ENCODE results near the gene MARK3. TPM values are rescaled to one million over a fixed set of nuclear protein-coding genes. Genes with fewer than 3 reads are reported as not detected.
A peak's percentile ranks its signal among the peaks of the same experiment; 100 is the strongest.

The MARK3 gene
- total and polyA plus RNA-seq, 10 of the 15 experiments (the other 5 are each of a cell fraction or from before 2014, with no cell fraction given), result 10.7 to 75.1 (median 41.4) TPM

GRCh38 chr14:103385152-103385928 is at the start of gene MARK3 (continued):
- TF ChIP-seq, protein P1, sequence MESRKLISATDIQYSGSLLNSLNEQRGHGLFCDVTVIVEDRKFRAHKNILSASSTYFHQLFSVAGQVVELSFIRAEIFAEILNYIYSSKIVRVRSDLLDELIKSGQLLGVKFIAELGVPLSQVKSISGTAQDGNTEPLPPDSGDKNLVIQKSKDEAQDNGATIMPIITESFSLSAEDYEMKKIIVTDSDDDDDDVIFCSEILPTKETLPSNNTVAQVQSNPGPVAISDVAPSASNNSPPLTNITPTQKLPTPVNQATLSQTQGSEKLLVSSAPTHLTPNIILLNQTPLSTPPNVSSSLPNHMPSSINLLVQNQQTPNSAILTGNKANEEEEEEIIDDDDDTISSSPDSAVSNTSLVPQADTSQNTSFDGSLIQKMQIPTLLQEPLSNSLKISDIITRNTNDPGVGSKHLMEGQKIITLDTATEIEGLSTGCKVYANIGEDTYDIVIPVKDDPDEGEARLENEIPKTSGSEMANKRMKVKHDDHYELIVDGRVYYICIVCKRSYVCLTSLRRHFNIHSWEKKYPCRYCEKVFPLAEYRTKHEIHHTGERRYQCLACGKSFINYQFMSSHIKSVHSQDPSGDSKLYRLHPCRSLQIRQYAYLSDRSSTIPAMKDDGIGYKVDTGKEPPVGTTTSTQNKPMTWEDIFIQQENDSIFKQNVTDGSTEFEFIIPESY (IDR thresholded peaks at IDR 0.05), result no peak
- no peak; the same call in 1 of the 2 replicates for TF ChIP-seq SIN3A (IDR thresholded peaks at IDR 0.05; ENCODE audit: low read depth, low read length)
- no peak for TF ChIP-seq TARDBP (IDR thresholded peaks at IDR 0.05; ENCODE audit: borderline replicate concordance)
- TF ChIP-seq PAX5 (IDR thresholded peaks at IDR 0.05; ENCODE audit: borderline replicate concordance, low read depth, low read length), result peak; percentile 3; the same call in 1 of the 2 replicates
- TF ChIP-seq CHD4 (IDR thresholded peaks at IDR 0.05), result no peak
- TF ChIP-seq WRNIP1 (IDR thresholded peaks at IDR 0.05; ENCODE audit: borderline replicate concordance, low read depth, low read length), result 0 out of 2 replicates have a peak, but pooled peaks have one; percentile 43
- peak in 1 of 2 experiments; percentile 40; a peak in 2 of 4 replicates for TF ChIP-seq BHLHE40 (IDR thresholded peaks at IDR 0.05; ENCODE audit: borderline replicate concordance in 1 of 2, low read depth in 2 of 2, low read length in 1 of 2)
- no peak for TF ChIP-seq SMC3 (IDR thresholded peaks at IDR 0.05; ENCODE audit: borderline replicate concordance, low read length)
- no peak for TF ChIP-seq JUNB (IDR thresholded peaks at IDR 0.05)
- TF ChIP-seq ZBTB11 (CRISPR knock-in tag; IDR thresholded peaks at IDR 0.05), result peak; percentile 86
- TF ChIP-seq PAX8 (IDR thresholded peaks at IDR 0.05), result no peak
- TF ChIP-seq, protein P2, sequence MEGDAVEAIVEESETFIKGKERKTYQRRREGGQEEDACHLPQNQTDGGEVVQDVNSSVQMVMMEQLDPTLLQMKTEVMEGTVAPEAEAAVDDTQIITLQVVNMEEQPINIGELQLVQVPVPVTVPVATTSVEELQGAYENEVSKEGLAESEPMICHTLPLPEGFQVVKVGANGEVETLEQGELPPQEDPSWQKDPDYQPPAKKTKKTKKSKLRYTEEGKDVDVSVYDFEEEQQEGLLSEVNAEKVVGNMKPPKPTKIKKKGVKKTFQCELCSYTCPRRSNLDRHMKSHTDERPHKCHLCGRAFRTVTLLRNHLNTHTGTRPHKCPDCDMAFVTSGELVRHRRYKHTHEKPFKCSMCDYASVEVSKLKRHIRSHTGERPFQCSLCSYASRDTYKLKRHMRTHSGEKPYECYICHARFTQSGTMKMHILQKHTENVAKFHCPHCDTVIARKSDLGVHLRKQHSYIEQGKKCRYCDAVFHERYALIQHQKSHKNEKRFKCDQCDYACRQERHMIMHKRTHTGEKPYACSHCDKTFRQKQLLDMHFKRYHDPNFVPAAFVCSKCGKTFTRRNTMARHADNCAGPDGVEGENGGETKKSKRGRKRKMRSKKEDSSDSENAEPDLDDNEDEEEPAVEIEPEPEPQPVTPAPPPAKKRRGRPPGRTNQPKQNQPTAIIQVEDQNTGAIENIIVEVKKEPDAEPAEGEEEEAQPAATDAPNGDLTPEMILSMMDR (IDR thresholded peaks at IDR 0.05 in 2 of 3, conservative IDR thresholded peaks at IDR 0.05 in 1 of 3; ENCODE audit: control insufficient read depth in 2 of 3, extremely low read depth in 1 of 3, insufficient read depth in 1 of 3, low read depth in 3 of 3, low read length in 3 of 3), result peak in 2 of 3 experiments; percentile 7 to 14; a peak in 2 of 6 replicates
- no peak for TF ChIP-seq SMAD1 (IDR thresholded peaks at IDR 0.05; ENCODE audit: low read depth, partially characterized antibody)
- no peak; the same call in 1 of the 2 replicates for TF ChIP-seq SPI1 (IDR thresholded peaks at IDR 0.05; ENCODE audit: borderline replicate concordance, insufficient read depth, low read depth, low read length)
- TF ChIP-seq NR2F1 (conservative IDR thresholded peaks at IDR 0.05), result no peak
- TF ChIP-seq RELB (IDR thresholded peaks at IDR 0.05; ENCODE audit: low read depth), result peak; percentile 44; the same call in 1 of the 2 replicates
- TF ChIP-seq IRF3 (IDR thresholded peaks at IDR 0.05), result peak; percentile 61; the same call in 1 of the 2 replicates
- peak; percentile 80; the same call in 1 of the 2 replicates for TF ChIP-seq CHD2 (IDR thresholded peaks at IDR 0.05; ENCODE audit: borderline replicate concordance, low read depth, low read length)

Data from GM12878 (cell line).